GM23338 (cell line): ENCODE results near the gene IGF2R. TPM values are rescaled to one million over a fixed set of nuclear protein-coding genes. Genes with fewer than 3 reads are reported as not detected.

Experiments used
- ATAC-seq: fragments of 200-7000 bp; cut with Tn5 transposase; 3 replicates; pipeline ENCODE4 v1.9.1; 2020
- DNase-seq: peaks from one replicate; pipeline ENCODE4 v3.0.0-alpha.2; 2015; ENCODE audit warnings: low spot score
- H2AFZ ChIP-seq: fragments of 200-600 bp; sonication (generic); 2 replicates; pipeline ENCODE4 v1.8.0; 2016; ENCODE audit warnings: antibody characterized with exemption, mild to moderate bottlenecking, moderate library complexity
- H3F3A ChIP-seq: fragments of 200-600 bp; sonication (generic); replicated peaks from 2 replicates; pipeline ENCODE4 v1.8.0; 2017; ENCODE audit warnings: antibody characterized with exemption, mixed run types, low read depth
- H3K27ac ChIP-seq: fragments of 200-600 bp; sonication (generic); 2 replicates; pipeline ENCODE4 v1.6.1; 2016; ENCODE audit warnings: low read depth
- H3K27me3 ChIP-seq: fragments of 200-600 bp; sonication (generic); 2 replicates; pipeline ENCODE4 v1.8.0; 2016; ENCODE audit warnings: mild to moderate bottlenecking, mixed run types, moderate library complexity; ENCODE audit not compliant: insufficient read depth
- H3K36me3 ChIP-seq: fragments of 200-600 bp; sonication (generic); 2 replicates; pipeline ENCODE4 v1.8.0; 2016; ENCODE audit warnings: mild to moderate bottlenecking; ENCODE audit not compliant: insufficient read depth
- H3K4me1 ChIP-seq: fragments of 200-600 bp; sonication (generic); 2 replicates; pipeline ENCODE4 v1.8.0; 2016; ENCODE audit warnings: mild to moderate bottlenecking, moderate library complexity; ENCODE audit not compliant: insufficient read depth
- H3K4me2 ChIP-seq: fragments of 200-600 bp; sonication (generic); 2 replicates; pipeline ENCODE4 v1.7.1; 2017; ENCODE audit warnings: mixed run types
- H3K4me3 ChIP-seq: fragments of 200-600 bp; sonication (generic); 2 replicates; pipeline ENCODE4 v1.6.1; 2016; ENCODE audit warnings: mixed run types
- H3K79me2 ChIP-seq: fragments of 200-600 bp; sonication (generic); replicated peaks from 2 replicates; pipeline ENCODE4 v1.8.0; 2017; ENCODE audit warnings: mild to moderate bottlenecking; ENCODE audit not compliant: insufficient read depth
- H3K9me2 ChIP-seq: fragments of 200-600 bp; sonication (generic); 2 replicates; pipeline ENCODE4 v1.8.0; 2017; ENCODE audit not compliant: insufficient read depth
- H4K20me1 ChIP-seq: fragments of 200-600 bp; sonication (generic); replicated peaks from 2 replicates; pipeline ENCODE4 v1.8.0; 2017; ENCODE audit warnings: mild to moderate bottlenecking; ENCODE audit not compliant: insufficient read depth
- H3K27ac Mint-ChIP-seq: 2 replicates; pipeline ENCODE4 v1.8.0; 2020; ENCODE audit warnings: inconsistent platforms, mild to moderate bottlenecking, moderate library complexity, mixed read lengths
- H3K27me3 Mint-ChIP-seq: 3 replicates; pipeline ENCODE4 v1.8.0; 2022; ENCODE audit warnings: low read depth, mild to moderate bottlenecking, moderate library complexity, mixed read lengths, inconsistent platforms; ENCODE audit not compliant: insufficient read depth, poor library complexity
- H3K36me3 Mint-ChIP-seq: 3 replicates; pipeline ENCODE4 v1.8.0; 2021; ENCODE audit warnings: low read depth, mild to moderate bottlenecking, inconsistent platforms, moderate library complexity, mixed read lengths
- H3K4me1 Mint-ChIP-seq: 3 replicates; pipeline ENCODE4 v1.8.0; 2020; ENCODE audit warnings: mild to moderate bottlenecking, inconsistent platforms, mixed read lengths
- H3K4me3 Mint-ChIP-seq: 3 replicates; pipeline ENCODE4 v1.8.0; 2021; ENCODE audit warnings: moderate library complexity, mild to moderate bottlenecking, inconsistent platforms, mixed read lengths
- H3K9me3 Mint-ChIP-seq: 3 replicates; pipeline ENCODE4 v1.8.0; 2020; ENCODE audit warnings: moderate library complexity, mild to moderate bottlenecking, inconsistent platforms, mixed read lengths
- CREB1 ChIP-seq: fragments of 250-450 bp; sonication (Bioruptor Pico); IDR thresholded peaks from 2 replicates; pipeline ENCODE4 v1.5.0; 2020; ENCODE audit warnings: low read depth, mild to moderate bottlenecking, moderate library complexity
- CTCF ChIP-seq, 2 experiments: fragments of 200-600 bp in 1 of 2; sonication (generic) in 1 of 2; conservative IDR thresholded peaks; 2 replicates each; pipeline versions ENCODE4 v1.5.1 to v1.6.1; 2016 to 2017; ENCODE audit warnings: antibody characterized with exemption in 2 of 2, low read depth in 2 of 2, mild to moderate bottlenecking in 2 of 2, moderate library complexity in 1 of 2
- EZH2phosphoT487 ChIP-seq: fragments of 200-600 bp; sonication (generic); IDR thresholded peaks from one replicate; pipeline ENCODE4 v1.8.1; 2018; ENCODE audit warnings: antibody characterized with exemption; ENCODE audit not compliant: unreplicated experiment
- JUNB ChIP-seq: IDR thresholded peaks from one replicate; pipeline ENCODE4 v1.6.1; 2016; ENCODE audit warnings: antibody characterized with exemption; ENCODE audit not compliant: unreplicated experiment
- NANOG ChIP-seq: IDR thresholded peaks from 2 replicates; pipeline ENCODE4 v1.6.1; 2016; ENCODE audit warnings: antibody characterized with exemption, borderline replicate concordance
- POLR2AphosphoS5 ChIP-seq: IDR thresholded peaks from 2 replicates; pipeline ENCODE4 v1.6.1; 2016; ENCODE audit warnings: antibody characterized with exemption, low read depth
- REST ChIP-seq: IDR thresholded peaks from one replicate; pipeline ENCODE4 v1.6.1; 2018; ENCODE audit warnings: antibody characterized with exemption; ENCODE audit not compliant: unreplicated experiment
- ZNF114 ChIP-seq: fragments of 250-450 bp; sonication (Bioruptor Pico); IDR thresholded peaks from 2 replicates; pipeline ENCODE4 v1.5.0; 2020; ENCODE audit warnings: mild to moderate bottlenecking, moderate library complexity
- ZNF331 ChIP-seq: fragments of 250-450 bp; sonication (Bioruptor Pico); IDR thresholded peaks from 2 replicates; pipeline ENCODE4 v1.5.0; 2020; ENCODE audit warnings: low read depth, mild to moderate bottlenecking, moderate library complexity
- ZNF462 ChIP-seq: fragments of 250-450 bp; sonication (Bioruptor Pico); IDR thresholded peaks from 2 replicates; pipeline ENCODE4 v1.5.0; 2020; ENCODE audit warnings: mild to moderate bottlenecking, moderate library complexity
- polyA plus RNA-seq: library from polyadenylated mRNA; unstranded; fragments of >200 nt; fragmentation: Nextera tagmentation; extraction: Ambion mirVana; gene quantifications from 2 replicates; pipeline ENCODE4 v1.2.1, GENCODE V29; 2016
- total RNA-seq: library from RNA; depleted of rRNA; stranded (reverse); fragments of >200 nt; shearing (Covaris generic); gene quantifications from 2 replicates; pipeline ENCODE4 v1.2.3, GENCODE V29; 2014
- TF ChIP-seq, protein P1 (sequence below): IDR thresholded peaks from 2 replicates; pipeline ENCODE4 v1.6.1; 2016; ENCODE audit warnings: antibody characterized with exemption

The IGF2R gene
- total and polyA plus RNA-seq, 2 experiments from 2014 or later: 12.5 to 76.4 TPM

GRCh38 chr6:159934181-159934580 is 34.7 kb upstream of the IGF2R start (continued):
- no peak for TF ChIP-seq CTCF (conservative IDR thresholded peaks at IDR 0.05; ENCODE audit: low read depth in 2 of 2)
- TF ChIP-seq CREB1 (CRISPR knock-in tag): no peak
- TF ChIP-seq EZH2phosphoT487: no peak
- TF ChIP-seq ZNF331 (CRISPR knock-in tag): no peak
- TF ChIP-seq JUNB: no peak
- no peak for TF ChIP-seq ZNF114
- TF ChIP-seq NANOG: no peak
- no peak for TF ChIP-seq REST

GRCh38 chr6:159935065-159935464 is 33.8 kb upstream of the IGF2R start:
- H3K9me2 ChIP-seq: no peaks in the 10 kb centered on the region
- H3K4me3 ChIP-seq: no peak overlapping the region
- H3K79me2 ChIP-seq: no peaks in the 10 kb centered on the region
- Mint-ChIP-seq H3K9me3 (no peaks in the 10 kb centered on the region), H3K4me1 (no peaks in the 10 kb centered on the region), H3K4me3 (no peak overlapping the region), H3K27ac (no peak overlapping the region), H3K36me3 (no peaks in the 10 kb centered on the region), H3K27me3 (no peaks in the 10 kb centered on the region)
- H4K20me1 ChIP-seq: no peaks in the 10 kb centered on the region
- no peak overlapping the region for H2AFZ ChIP-seq
- DNase-seq (no peak), ATAC-seq (no peak)
- no peaks in the 10 kb centered on the region for H3K4me1 ChIP-seq
- H3K4me2 ChIP-seq: no peak overlapping the region
- no peaks in the 10 kb centered on the region for H3F3A ChIP-seq
- no peak overlapping the region for H3K27ac ChIP-seq
- H3K36me3 ChIP-seq: no peaks in the 10 kb centered on the region
- H3K27me3 ChIP-seq: no peaks in the 10 kb centered on the region
- TF ChIP-seq ZNF331 (CRISPR knock-in tag): no peak
- no peak for TF ChIP-seq EZH2phosphoT487
- TF ChIP-seq ZNF462 (CRISPR knock-in tag): no peak
- TF ChIP-seq CREB1 (CRISPR knock-in tag): no peak
- TF ChIP-seq POLR2AphosphoS5: no peak
- TF ChIP-seq NANOG: no peak
- no peak for TF ChIP-seq ZNF114
- no peak for TF ChIP-seq JUNB
- TF ChIP-seq, protein P1, sequence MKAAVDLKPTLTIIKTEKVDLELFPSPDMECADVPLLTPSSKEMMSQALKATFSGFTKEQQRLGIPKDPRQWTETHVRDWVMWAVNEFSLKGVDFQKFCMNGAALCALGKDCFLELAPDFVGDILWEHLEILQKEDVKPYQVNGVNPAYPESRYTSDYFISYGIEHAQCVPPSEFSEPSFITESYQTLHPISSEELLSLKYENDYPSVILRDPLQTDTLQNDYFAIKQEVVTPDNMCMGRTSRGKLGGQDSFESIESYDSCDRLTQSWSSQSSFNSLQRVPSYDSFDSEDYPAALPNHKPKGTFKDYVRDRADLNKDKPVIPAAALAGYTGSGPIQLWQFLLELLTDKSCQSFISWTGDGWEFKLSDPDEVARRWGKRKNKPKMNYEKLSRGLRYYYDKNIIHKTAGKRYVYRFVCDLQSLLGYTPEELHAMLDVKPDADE: no peak
